ENCODE data around the gene TGFBR3. TPM values are rescaled to one million over a fixed set of nuclear protein-coding genes. Genes with fewer than 3 reads are reported as not detected.

Gene TGFBR3
- total and polyA plus RNA-seq, 2 of the 13 experiments (the other 11 are each of a cell fraction or from before 2014, with no cell fraction given) = 76.5 to 195 TPM

- TF ChIP-seq THAP9 (CRISPR knock-in tag; IDR thresholded peaks at IDR 0.05; ENCODE audit: borderline replicate concordance) (no peak), ZNF510 (CRISPR knock-in tag; IDR thresholded peaks at IDR 0.05; ENCODE audit: low read depth) (no peak), ZBTB49 (CRISPR knock-in tag; IDR thresholded peaks at IDR 0.05; ENCODE audit: borderline replicate concordance) (no peak), GATAD1 (CRISPR knock-in tag; IDR thresholded peaks at IDR 0.05) (no peak), ZNF138 (CRISPR knock-in tag; IDR thresholded peaks at IDR 0.05; ENCODE audit: low read depth) (no peak), STAT6 (CRISPR knock-in tag; IDR thresholded peaks at IDR 0.05; ENCODE audit: borderline replicate concordance) (peak; percentile 57; the same call in 1 of the 2 replicates), BHLHE40 (IDR thresholded peaks at IDR 0.05; ENCODE audit: low read length) (0 out of 2 replicates have a peak, but pooled peaks have one; percentile 32), HBP1 (CRISPR knock-in tag; IDR thresholded peaks at IDR 0.05; ENCODE audit: low read depth) (no peak), AGO2 (optimal IDR thresholded peaks at IDR 0.05; ENCODE audit: low read depth, low read length) (peak; percentile 5), ZNF646 (CRISPR knock-in tag; IDR thresholded peaks at IDR 0.05) (no peak), ZNF713 (CRISPR knock-in tag; IDR thresholded peaks at IDR 0.05) (no peak)
Measured at GRCh38 chr1:91827459-91828321, 58.3 kb downstream of the TGFBR3 start (continued).
